ENCODE data around the gene ATP10A.

Gene ATP10A

DNA sequence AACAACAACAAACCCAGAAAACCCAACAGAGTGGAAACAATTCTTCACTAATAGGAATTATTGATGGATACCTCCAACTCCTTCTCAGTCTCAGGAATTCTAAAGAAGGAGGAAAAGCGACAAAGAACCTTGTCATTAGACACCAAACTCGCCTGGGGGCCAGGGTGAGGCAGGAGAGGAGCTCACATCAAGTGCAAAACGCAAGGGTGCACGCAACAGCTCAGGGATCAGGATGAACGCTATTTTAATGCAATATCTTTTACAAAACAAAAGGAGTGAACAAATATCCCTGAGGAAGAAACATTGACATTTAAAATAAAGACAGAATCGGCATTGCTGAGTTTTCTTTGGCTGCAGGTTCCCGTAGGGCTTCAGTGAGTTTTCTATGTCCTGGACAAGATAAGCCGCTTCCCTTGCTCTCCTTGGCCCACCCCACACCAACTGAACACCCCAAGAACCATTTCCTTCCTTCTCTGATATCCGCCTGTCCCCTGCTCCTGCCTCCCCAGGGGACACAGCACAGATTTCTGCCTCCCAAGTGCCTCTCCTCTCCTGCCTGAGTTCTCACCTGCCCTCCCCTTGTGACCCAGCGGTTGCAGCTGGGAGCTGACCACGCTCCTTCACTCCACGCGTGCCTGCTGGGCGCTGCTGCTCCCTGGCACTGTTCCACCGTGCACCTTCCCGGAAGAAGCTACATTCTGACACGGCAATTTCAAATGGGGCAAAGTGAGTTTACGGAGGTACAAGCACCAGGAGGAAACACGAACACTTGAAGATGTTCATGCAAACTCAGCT is 63.0 kb downstream of the ATP10A start:
- ChIA-PET CTCF (no interaction called here), POLR2A (ENCODE audit: low non-redundant PET) (no interaction called here)
- TF ChIP-seq, protein P1, sequence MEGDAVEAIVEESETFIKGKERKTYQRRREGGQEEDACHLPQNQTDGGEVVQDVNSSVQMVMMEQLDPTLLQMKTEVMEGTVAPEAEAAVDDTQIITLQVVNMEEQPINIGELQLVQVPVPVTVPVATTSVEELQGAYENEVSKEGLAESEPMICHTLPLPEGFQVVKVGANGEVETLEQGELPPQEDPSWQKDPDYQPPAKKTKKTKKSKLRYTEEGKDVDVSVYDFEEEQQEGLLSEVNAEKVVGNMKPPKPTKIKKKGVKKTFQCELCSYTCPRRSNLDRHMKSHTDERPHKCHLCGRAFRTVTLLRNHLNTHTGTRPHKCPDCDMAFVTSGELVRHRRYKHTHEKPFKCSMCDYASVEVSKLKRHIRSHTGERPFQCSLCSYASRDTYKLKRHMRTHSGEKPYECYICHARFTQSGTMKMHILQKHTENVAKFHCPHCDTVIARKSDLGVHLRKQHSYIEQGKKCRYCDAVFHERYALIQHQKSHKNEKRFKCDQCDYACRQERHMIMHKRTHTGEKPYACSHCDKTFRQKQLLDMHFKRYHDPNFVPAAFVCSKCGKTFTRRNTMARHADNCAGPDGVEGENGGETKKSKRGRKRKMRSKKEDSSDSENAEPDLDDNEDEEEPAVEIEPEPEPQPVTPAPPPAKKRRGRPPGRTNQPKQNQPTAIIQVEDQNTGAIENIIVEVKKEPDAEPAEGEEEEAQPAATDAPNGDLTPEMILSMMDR (conservative IDR thresholded peaks at IDR 0.05; ENCODE audit: low read depth): no peak
- H3K27ac ChIP-seq: no peak overlapping the region
- no peak for DNase-seq (ENCODE audit: low spot score)

DNA sequence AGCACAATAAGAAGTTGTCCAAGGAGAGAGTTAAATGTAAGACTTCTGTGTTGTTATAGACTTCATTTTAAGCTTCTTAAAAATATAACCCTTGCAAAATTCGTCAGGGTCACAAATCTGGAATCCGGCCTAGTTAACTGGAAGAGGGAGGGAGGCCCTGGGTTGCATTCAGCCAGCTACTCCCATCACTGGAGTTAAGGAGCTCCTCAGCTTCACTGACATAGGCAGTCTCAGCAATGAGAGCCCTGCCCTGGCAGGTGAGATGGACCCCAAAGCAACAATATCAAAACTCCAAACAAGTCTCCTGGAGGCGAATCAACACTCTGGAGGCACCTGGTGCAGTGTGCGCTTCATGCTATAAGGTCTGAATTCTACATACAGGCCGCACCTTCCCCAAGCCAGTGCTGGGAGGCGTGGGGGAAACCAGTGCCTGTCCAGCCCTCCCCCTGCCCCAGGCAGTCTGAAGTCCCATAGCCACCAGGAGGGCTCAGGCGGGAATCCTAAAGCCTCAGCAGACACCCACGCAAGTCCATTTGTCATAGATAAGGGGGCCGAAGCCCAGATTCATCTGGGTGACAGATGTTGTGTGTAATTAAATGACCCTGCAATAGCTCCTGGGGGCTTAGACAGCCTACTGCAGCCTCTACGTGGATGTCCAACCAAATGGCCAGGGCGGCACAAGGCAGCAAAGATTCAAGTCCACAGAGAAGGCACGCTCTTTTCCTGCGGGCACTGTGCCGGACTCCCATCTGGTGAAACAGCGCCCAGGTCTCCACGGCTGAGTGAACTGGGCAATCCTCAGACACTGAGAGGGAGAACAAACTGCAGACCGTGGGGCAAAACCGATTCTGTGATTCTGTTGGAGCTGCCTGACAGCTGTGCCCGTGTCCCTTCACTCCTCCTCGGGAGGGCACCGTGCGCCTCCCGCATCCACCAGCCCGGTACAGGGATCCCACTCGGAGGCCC is 64.9 kb downstream of the ATP10A start:
- no peak overlapping the region for H3K27ac ChIP-seq

DNA sequence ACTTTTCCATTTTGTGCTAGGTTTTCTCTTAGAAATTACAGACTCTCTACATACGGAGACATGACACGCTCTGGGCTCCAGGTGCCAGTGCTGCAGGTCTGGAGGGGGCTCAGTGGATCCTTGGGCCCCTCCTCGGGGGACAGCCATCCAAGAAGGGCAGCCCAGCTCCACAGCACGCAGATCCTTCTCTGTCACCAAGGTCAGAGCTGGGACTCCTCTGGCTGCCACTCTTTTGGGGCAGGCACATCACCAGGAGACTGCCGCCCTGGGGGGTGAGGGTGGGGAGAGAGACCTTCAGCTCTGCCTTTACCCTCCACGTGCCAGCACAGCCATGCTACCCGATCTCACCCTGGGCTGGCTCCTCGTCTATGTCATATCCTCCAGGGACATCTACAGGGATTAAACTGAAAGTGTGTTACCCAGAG is 65.6 kb downstream of the ATP10A start:
- DNase-seq (ENCODE audit: low spot score): no peak
- TF ChIP-seq, protein P1 (conservative IDR thresholded peaks at IDR 0.05; ENCODE audit: low read depth): no peak
- ChIA-PET POLR2A (ENCODE audit: low non-redundant PET) (no interaction called here), CTCF (no interaction called here)
- H3K27ac ChIP-seq: no peak overlapping the region

More for the DNA sequence above, 64.9 kb downstream of the ATP10A start:
- no peak for DNase-seq (ENCODE audit: low spot score)
- TF ChIP-seq, protein P1 (conservative IDR thresholded peaks at IDR 0.05; ENCODE audit: low read depth): no peak
- CTCF ChIA-PET: no interaction called here
- POLR2A ChIA-PET (ENCODE audit: low non-redundant PET): no interaction called here

DNA sequence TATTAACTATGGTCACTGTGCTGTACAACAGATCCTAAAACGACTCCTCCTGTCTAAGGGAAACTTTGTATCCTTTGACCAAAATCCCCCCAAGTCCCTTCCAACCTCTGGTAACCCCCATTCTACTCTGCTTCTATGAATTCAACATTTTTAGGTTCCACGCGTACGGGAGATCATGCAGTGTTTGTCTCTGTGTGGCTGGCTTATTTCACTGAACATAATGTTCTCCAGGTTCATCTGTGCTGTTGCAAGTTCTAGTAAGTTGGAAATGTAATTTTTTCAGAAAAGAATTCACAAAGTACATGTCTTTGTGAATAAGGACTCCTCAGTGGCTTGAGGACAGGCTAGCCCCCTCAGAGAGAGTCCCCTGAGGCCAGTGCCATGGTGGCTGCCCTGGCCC is 66.1 kb downstream of the ATP10A start:
- TF ChIP-seq, protein P1 (conservative IDR thresholded peaks at IDR 0.05; ENCODE audit: low read depth): no peak
- DNase-seq (ENCODE audit: low spot score): no peak
- ChIA-PET POLR2A (ENCODE audit: low non-redundant PET) (no interaction called here), CTCF (no interaction called here)
- no peak overlapping the region for H3K27ac ChIP-seq

DNA sequence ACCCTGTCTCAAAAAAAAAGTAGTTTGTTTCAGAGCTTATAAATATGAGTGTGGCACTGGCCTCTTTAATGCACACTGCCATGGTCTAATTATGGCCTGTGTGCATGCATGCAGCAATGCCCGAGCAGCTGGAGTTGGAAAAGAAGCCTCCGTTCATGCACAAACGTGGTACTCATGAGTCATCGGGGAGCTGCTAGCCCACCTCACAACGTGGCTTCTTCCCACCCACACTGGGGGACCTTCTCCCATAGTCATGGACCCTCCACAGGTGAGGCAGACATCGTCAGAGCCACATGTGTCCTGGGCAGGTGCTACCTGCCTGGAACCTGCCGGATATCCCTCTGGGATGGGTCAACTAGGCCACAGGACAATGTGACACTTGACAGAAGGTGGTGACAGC is 66.7 kb downstream of the ATP10A start:
- CTCF ChIA-PET: interaction anchor here (0.8 kb wide), 1 partner anchor 940 kb away, joined by 4 read pairs; no protein-coding TSS in a partner anchor

DNA sequence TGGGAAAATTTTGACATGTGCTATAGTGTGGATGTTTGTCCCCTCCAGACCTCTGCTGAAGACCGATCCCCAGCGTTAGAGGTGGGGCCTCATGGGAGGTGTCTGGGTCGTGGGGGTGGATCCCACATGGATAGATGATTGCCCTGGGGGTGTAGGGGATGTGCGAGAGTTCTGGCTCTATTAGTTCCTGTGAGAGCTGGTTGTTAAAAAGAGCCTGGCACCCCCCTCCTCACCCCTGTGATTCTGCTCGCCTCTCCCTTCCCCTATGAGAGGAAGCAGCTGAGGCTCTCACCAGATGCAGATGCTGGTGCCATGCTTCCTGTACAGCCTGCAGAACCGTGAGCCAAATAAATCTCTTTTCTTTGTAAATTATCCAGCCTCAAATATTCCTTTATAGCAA is 67.4 kb downstream of the ATP10A start:
- POLR2A ChIA-PET (ENCODE audit: low non-redundant PET): no interaction called here
- CTCF ChIA-PET: interaction anchor here (0.7 to 0.8 kb wide), 2 partner anchors 85 to 939 kb away, joined by 3 to 4 read pairs; no protein-coding TSS in a partner anchor
- H3K27ac ChIP-seq: no peak overlapping the region
- DNase-seq (ENCODE audit: low spot score): no peak
- TF ChIP-seq, protein P1 (conservative IDR thresholded peaks at IDR 0.05; ENCODE audit: low read depth): no peak

More for the DNA sequence above, 66.7 kb downstream of the ATP10A start:
- no peak for DNase-seq (ENCODE audit: low spot score)
- POLR2A ChIA-PET (ENCODE audit: low non-redundant PET): no interaction called here
- TF ChIP-seq, protein P1 (conservative IDR thresholded peaks at IDR 0.05; ENCODE audit: low read depth): no peak
- no peak overlapping the region for H3K27ac ChIP-seq
